Testis (tissue), 2 donors: ENCODE results near the gene LCP2.

ENCODE experiments used
- CTCF ChIP-seq, 3 experiments: fragments of 450-650 bp in 2 of 3; fragments of 200-600 bp in 1 of 3; sonication (generic) in 1 of 3; IDR thresholded peaks; one replicate each; pipeline ENCODE4 v1.5.1; 2016 to 2019; ENCODE audit warnings: antibody characterized with exemption in 3 of 3, mild to moderate bottlenecking in 2 of 3, moderate library complexity in 1 of 3
- POLR2A ChIP-seq: fragments of 450-650 bp; IDR thresholded peaks from one replicate; pipeline ENCODE4 v1.6.1; 2017; ENCODE audit warnings: antibody characterized with exemption, mild to moderate bottlenecking, moderate library complexity

DNA sequence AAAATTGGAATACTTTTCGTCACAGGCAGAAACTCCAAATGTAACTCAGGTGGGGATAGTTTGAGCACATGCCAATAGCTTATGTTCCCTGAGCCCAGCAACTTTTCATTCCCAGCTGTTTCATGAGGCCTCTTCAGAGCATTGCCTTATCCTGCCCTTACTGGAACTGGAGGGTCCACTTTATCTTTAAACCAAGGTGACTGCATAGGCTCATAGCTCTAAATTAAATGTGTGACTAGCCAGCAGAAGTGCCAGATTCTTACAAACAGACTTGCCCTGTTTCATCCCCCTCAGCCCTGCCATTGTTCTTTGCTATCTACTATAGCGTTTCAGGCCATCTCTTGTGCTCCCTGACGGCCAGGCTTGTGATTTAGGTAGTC is 8.1 kb upstream of the LCP2 start:
- TF ChIP-seq CTCF (IDR thresholded peaks at IDR 0.05) (no peak), POLR2A (no peak)
